Cardiac fibroblast (primary cell): ENCODE measurements around the gene SLFNL1.

Experiments used
- DNase-seq, 2 donors: peaks; one replicate each; pipeline versions ENCODE4 v3.0.0 to v3.0.0-alpha.2; 2010; ENCODE audit warnings: low read depth in 2 of 2
- H3K4me3 ChIP-seq, 2 donors: replicated peaks in 1 of 2; 1 replicate in 1 of 2; 2 replicates in 1 of 2; pipeline ENCODE4 v1.5.1; 2011; ENCODE audit warnings: low read depth in 2 of 2, low read length in 2 of 2, mild to moderate bottlenecking in 2 of 2, moderate library complexity in 1 of 2
- CTCF ChIP-seq: IDR thresholded peaks from one replicate; pipeline ENCODE4 v1.5.1; 2011; ENCODE audit warnings: low read depth, mild to moderate bottlenecking, low read length, inconsistent platforms

Gene SLFNL1

GRCh38 chr1:40980068-40980452 is 41.5 kb downstream of the SLFNL1 start:
- DNase-seq, result no peak
- H3K4me3 ChIP-seq, result peak overlapping the region; percentile 72 to 76
- TF ChIP-seq CTCF, result no peak

- DNase-seq, result peak; percentile 95
- peak within 1 kb of the TSS; percentile 72 to 76 for H3K4me3 ChIP-seq
- peak; percentile 9 for TF ChIP-seq CTCF
These were observed 42.1 kb downstream of the SLFNL1 start, which contains the start of gene CTPS1 for GRCh38 chr1:40979241-40980067. CTPS1 (plus strand) TSS chr1:40979696; CDS start chr1:40983291, 3,595 bp downstream.

DNA sequence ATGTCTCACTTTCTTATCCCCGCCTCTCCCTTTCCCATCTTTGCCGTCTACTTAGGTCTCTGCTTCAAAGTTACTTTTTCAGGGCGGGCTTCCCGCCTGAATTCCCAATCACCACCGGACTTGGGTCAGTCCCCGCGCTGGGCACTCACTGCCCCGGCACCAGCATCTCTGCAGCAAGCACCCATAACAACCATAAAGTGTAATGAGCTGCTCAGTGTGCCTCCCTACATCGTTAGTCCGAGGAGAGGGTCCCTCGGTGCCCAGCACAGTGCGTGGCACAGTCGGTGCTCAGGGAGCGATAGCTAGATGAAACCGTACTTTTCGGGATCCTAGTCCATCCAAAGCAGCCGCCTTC is 42.7 kb downstream of the SLFNL1 start:
- DNase-seq, result no peak
- peak overlapping the region; percentile 72 to 76 for H3K4me3 ChIP-seq
- no peak for TF ChIP-seq CTCF

DNA sequence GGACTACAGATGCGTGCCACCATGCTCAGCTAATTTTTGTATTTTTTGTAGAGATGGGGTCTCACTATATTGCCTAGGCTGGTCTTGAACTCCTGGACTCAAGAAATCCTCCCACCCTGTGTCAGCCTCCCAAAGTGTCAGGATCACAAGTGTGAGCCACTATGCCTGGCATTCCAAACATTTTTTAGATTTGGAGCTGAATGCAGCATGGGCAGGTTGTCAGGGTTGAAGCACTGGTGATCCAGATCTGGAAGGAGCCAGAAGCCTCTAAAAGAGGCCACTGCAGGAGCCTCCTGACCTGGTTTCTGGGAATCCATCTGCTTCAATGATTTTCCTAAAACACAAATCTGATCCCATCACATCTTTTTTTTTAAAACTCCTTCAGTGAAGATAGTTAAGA is 43.8 kb downstream of the SLFNL1 start:
- H3K4me3 ChIP-seq, result no peak overlapping the region
- no peak for TF ChIP-seq CTCF
- DNase-seq, result peak; percentile 43 to 52

GRCh38 chr1:40976952-40977690 is 44.4 kb downstream of the SLFNL1 start:
- peak; percentile 74 to 90 for DNase-seq
- no peak overlapping the region for H3K4me3 ChIP-seq
- no peak for TF ChIP-seq CTCF

- no peak for DNase-seq
- no peak for TF ChIP-seq CTCF
- H3K4me3 ChIP-seq, result no peak overlapping the region
These were observed 46.6 kb downstream of the SLFNL1 start for GRCh38 chr1:40974945-40975344.
